Measurements from ENCODE around the gene LRCOL1. TPM values are rescaled to one million over a fixed set of nuclear protein-coding genes. Genes with fewer than 3 reads are reported as not detected.

LRCOL1 gene
- total RNA-seq, 2 donors from 2014 or later = 0.47 TPM; not detected in 1

DNA sequence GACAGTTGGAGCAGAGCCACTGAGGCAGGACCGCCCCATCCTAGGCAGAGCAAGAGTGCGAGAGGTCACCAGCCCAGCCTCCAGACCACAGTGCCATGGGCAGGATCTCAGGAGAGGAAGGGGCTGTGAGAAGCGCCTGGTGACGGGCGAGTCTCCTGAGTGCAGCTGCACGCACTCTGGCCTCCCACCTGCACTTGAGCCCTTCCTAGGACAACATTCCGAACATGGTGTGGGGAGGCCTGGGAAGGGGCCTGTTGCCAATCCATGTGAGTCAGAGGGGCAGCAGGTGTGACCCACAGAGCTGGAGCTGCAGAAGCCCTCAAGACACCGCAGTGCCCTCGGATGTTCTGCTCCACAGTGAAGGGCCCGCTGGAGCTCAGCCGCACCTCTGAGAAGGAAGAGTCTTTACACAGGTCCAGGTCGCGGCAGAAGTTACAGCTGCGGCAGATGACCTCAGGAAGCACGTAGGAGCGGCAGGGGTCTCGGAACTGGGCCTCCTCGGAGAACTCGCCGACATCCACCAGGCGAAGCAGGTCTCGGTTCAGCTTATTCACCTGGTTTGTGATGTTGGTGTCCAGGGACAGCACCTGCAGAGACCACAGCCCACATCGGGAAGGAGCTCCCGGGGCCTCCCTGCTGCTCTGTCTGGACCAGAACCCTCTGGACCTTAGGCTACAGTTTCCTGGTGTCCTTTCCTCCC is 15.5 kb upstream of the LRCOL1 start:
- Histone ChIP-seq H3K27ac (no peak overlapping the region), H3K4me3 (no peak overlapping the region), H3K4me1 (no peaks in the 10 kb centered on the region), H3K9ac (ENCODE audit: low read depth in 2 of 2, low read length in 2 of 2) (no peak overlapping the region), H3K9me3 (no peaks in the 10 kb centered on the region), H3K36me3 (no peaks in the 10 kb centered on the region), H3K27me3 (no peaks in the 10 kb centered on the region)
- TF ChIP-seq, protein P1, sequence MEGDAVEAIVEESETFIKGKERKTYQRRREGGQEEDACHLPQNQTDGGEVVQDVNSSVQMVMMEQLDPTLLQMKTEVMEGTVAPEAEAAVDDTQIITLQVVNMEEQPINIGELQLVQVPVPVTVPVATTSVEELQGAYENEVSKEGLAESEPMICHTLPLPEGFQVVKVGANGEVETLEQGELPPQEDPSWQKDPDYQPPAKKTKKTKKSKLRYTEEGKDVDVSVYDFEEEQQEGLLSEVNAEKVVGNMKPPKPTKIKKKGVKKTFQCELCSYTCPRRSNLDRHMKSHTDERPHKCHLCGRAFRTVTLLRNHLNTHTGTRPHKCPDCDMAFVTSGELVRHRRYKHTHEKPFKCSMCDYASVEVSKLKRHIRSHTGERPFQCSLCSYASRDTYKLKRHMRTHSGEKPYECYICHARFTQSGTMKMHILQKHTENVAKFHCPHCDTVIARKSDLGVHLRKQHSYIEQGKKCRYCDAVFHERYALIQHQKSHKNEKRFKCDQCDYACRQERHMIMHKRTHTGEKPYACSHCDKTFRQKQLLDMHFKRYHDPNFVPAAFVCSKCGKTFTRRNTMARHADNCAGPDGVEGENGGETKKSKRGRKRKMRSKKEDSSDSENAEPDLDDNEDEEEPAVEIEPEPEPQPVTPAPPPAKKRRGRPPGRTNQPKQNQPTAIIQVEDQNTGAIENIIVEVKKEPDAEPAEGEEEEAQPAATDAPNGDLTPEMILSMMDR (IDR thresholded peaks at IDR 0.05) = no peak
- no peak for DNase-seq
- intact Hi-C loops (cut with DNase I) = no loop called here

DNA sequence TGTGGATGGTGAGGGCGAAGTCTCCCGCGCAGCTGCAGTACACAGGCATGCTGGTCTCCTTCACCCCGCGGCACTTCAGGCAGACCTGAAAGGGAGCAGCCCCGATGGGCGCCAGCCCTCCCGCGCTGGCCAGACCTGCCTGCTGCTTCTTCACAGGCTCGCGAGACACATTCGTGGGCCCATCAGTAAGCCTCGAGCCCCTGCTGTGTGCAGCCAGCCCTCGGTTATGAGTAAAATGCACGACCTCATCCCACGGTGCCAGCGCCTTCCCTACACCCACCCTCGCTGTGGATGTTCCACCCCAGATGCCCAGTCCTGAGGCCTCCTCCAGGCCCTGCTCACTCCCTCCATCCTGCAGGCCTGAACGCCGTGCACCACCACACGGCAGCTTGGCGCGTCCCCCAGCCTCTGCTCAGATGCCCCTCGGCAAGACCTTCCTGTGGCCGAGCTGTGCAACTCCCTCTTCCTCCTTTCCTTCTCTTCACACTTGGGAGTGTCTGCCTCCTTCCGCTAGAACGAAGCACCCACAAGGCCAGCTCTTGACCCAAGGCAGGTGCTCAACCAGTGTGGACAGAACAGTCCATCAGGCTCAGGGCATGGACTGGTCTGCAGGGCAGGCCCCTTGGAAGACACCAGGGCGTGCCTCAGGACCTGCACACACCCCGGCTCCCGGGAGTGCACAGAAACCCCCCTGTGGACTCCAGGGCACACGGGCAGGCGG is 14.7 kb upstream of the LRCOL1 start:
- no peaks in the 10 kb centered on the region for H3K9me3 ChIP-seq
- H3K27me3 ChIP-seq = peaks cover 3% of the 10 kb centered on the region
- intact Hi-C loops (cut with DNase I) = no loop called here
- no peaks in the 10 kb centered on the region for H3K36me3 ChIP-seq
- DNase-seq = no peak
- H3K9ac ChIP-seq (ENCODE audit: low read depth in 2 of 2, low read length in 2 of 2) = no peak overlapping the region
- H3K4me3 ChIP-seq = no peak overlapping the region
- no peak overlapping the region for H3K27ac ChIP-seq
- H3K4me1 ChIP-seq = no peaks in the 10 kb centered on the region
- TF ChIP-seq, protein P1 (IDR thresholded peaks at IDR 0.05) = no peak

DNA sequence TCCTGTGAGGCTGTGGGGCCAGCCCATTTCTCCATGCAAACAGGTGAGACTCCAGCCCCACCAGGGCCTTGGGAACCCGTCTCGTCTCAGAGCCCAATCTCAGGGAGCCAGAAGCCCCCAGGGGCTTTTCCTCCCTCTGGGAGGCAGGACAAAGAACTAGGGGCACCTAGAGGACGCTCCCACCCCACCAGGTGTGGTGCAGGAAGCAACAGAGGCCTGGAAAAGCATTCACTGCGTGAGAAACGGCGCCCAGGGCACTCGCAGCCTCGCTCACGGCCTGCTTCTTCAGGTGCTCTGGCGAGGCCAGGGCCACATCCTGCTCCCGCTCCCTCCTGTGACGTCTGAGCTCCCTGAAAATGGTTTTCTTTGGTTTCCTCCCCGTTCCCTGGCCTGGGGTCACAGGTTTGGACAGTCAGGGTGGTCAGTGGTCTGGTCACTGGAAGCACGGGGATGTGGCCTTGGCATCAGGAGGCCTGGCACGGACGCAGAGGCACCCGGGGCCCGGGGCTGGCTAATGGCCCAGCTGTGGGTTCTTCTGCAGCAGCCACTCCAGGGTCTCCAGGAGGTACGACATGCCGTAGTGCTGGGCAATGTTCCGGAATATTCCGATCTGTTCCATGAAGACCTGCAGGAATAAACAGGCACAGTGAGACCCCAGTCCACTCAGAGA is 13.9 kb upstream of the LRCOL1 start:
- no peak overlapping the region for H3K9ac ChIP-seq (ENCODE audit: low read depth in 2 of 2, low read length in 2 of 2)
- H3K36me3 ChIP-seq = no peaks in the 10 kb centered on the region
- H3K4me1 ChIP-seq = no peaks in the 10 kb centered on the region
- TF ChIP-seq, protein P1 (IDR thresholded peaks at IDR 0.05) = no peak
- no peak overlapping the region for H3K27ac ChIP-seq
- H3K4me3 ChIP-seq = no peak overlapping the region
- peaks cover 10% of the 10 kb centered on the region for H3K27me3 ChIP-seq
- intact Hi-C loops (cut with DNase I) = no loop called here
- DNase-seq = no peak
- no peaks in the 10 kb centered on the region for H3K9me3 ChIP-seq

DNA sequence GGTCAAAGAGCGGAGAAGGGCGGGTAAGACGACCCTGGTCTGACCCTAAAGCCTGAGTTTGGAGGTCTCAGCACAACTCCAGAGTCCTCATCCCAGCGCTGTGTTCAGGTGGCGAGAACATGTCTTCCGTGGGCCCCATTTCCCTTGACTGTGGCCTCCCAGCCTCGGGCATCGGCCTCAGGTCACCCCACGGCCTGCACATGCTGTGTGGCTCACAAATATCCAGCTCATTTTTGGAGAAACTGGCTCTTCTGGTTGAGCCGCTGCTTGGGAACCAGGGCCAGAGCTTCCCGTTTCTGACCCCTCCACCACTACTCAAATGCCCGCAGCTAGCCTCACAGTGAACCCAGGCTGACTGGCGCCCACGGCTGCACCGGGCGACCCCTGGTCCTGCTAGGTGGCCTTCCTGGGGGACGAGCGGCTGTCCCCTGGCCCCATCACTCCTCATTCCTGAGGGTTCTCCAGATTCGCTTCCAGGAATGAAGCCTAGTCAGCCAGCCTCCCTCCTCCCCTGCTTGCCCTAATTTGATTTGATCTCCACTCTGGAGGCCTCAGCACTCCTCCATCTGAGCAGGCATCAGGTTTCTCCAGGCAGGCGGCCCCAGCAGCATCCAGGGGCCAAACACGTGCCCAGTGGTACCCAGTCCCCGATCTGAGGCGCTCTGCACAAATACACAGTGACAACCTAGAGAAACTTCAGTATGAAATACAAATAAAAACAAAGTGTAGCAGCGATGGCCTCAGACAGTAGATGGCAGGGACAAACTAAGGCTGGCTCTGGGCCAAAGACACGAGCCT is 12.9 kb upstream of the LRCOL1 start:
- no peaks in the 10 kb centered on the region for H3K9me3 ChIP-seq
- no peaks in the 10 kb centered on the region for H3K36me3 ChIP-seq
- peaks cover 13% of the 10 kb centered on the region for H3K27me3 ChIP-seq
- intact Hi-C loops (cut with DNase I) = no loop called here
- H3K4me1 ChIP-seq = no peaks in the 10 kb centered on the region
- TF ChIP-seq, protein P1 (IDR thresholded peaks at IDR 0.05) = no peak
- no peak overlapping the region for H3K4me3 ChIP-seq
- no peak overlapping the region for H3K9ac ChIP-seq (ENCODE audit: low read depth in 2 of 2, low read length in 2 of 2)
- no peak overlapping the region for H3K27ac ChIP-seq
- DNase-seq = no peak

DNA sequence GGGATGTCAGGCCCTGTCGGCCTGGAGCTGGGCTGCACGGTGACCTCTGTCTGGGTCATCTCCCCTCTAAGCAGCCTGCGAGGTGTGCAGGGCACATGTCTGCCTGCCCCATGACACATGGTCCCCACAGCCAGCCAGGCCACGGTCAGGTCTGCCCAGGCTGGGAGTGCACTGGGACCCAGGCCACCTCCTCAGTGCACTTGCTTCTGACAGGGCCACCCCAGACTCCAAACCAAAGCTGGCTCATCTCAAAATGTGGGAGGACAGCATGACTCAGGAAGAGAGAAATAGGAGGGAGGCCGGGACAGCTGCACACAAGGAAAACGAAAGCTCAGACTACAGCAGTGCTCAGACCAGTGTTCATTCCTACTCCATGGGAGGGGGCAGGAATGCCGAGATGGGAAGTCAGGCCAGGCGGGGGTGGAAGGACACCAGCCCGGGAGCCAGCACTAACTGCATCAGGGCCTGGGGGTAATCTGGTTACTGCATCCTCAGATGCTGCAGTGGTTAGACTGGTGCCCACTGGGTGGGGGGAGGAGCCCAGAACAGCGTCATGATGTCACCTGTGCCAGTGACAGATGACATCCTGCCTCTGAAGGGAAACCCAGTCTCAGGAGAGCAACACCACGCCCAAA is 12.2 kb upstream of the LRCOL1 start:
- H3K4me3 ChIP-seq = no peak overlapping the region
- no peaks in the 10 kb centered on the region for H3K36me3 ChIP-seq
- H3K4me1 ChIP-seq = no peaks in the 10 kb centered on the region
- H3K27me3 ChIP-seq = peaks cover 21% of the 10 kb centered on the region
- DNase-seq = no peak
- no peak overlapping the region for H3K9ac ChIP-seq (ENCODE audit: low read depth in 2 of 2, low read length in 2 of 2)
- TF ChIP-seq, protein P1 (IDR thresholded peaks at IDR 0.05) = no peak
- H3K9me3 ChIP-seq = no peaks in the 10 kb centered on the region
- intact Hi-C loops (cut with DNase I) = no loop called here
- H3K27ac ChIP-seq = no peak overlapping the region
